ENCODE measurements around the gene OR4E2. TPM values are rescaled to one million over a fixed set of nuclear protein-coding genes. Genes with fewer than 3 reads are reported as not detected.

Gene OR4E2
- total RNA-seq, 1 experiment from 2014 or later, result not detected

GRCh38 chr14:21643407-21643806 lies 10.2 kb upstream of the OR4E2 start:
- Histone ChIP-seq H3K27me3 (ENCODE audit: insufficient read depth, low read length) (no peaks in the 10 kb centered on the region), H2BK5ac (ENCODE audit: insufficient read length, low read length) (no peak overlapping the region), H2AK5ac (ENCODE audit: insufficient read length, low read length) (no peak overlapping the region), H2BK120ac (ENCODE audit: low read depth, low read length, poor library complexity, severe bottlenecking) (no peak overlapping the region), H3K27ac (ENCODE audit: insufficient read length, low read depth, low read length) (no peak overlapping the region), H3T11ph (ENCODE audit: low read length) (no peak overlapping the region), H3K14ac (ENCODE audit: insufficient read depth, low read length) (no peak overlapping the region), H3K56ac (ENCODE audit: insufficient read length, low read depth, low read length) (no peak overlapping the region), H3K4me2 (ENCODE audit: insufficient read depth, insufficient read length, low read length) (no peak overlapping the region), H3K4me1 (ENCODE audit: insufficient read depth, low read length) (peaks cover 5% of the 10 kb centered on the region; the same call in 1 of the 2 replicates), H2BK15ac (ENCODE audit: low read depth, low read length) (no peak overlapping the region), H3K9me3 (ENCODE audit: control insufficient read depth, low read depth, low read length) (no peaks in the 10 kb centered on the region), H4K5ac (ENCODE audit: insufficient read length, low read depth, low read length) (no peak overlapping the region), H3K18ac (ENCODE audit: insufficient read length, low read depth, low read length) (no peak overlapping the region), H3K23me2 (ENCODE audit: insufficient read length, low read depth, low read length, poor library complexity, severe bottlenecking) (no peaks in the 10 kb centered on the region), H2AFZ (ENCODE audit: low read length) (no peak overlapping the region), H2BK12ac (ENCODE audit: insufficient read length, low read depth, low read length) (no peak overlapping the region), H3K79me1 (ENCODE audit: insufficient read depth, low read depth, low read length, poor library complexity, severe bottlenecking) (no peaks in the 10 kb centered on the region), H3K79me2 (ENCODE audit: insufficient read depth, low read length) (no peaks in the 10 kb centered on the region), H4K91ac (ENCODE audit: insufficient read length, low read depth, low read length) (no peak overlapping the region), H3K9ac (ENCODE audit: extremely low read depth, insufficient read length, low read length) (no peak overlapping the region), H3K23ac (ENCODE audit: insufficient read length, low read depth, low read length) (no peak overlapping the region), H4K8ac (replicated peaks; ENCODE audit: insufficient read length, low read depth, low read length) (no peak overlapping the region), H2BK20ac (ENCODE audit: low read depth, low read length, poor library complexity, severe bottlenecking) (no peak overlapping the region), H3K4ac (ENCODE audit: low read depth, low read length) (no peak overlapping the region), H4K20me1 (ENCODE audit: control insufficient read depth, insufficient read depth, insufficient read length) (no peaks in the 10 kb centered on the region)
- DNase-seq, result no peak
- Mint-ChIP-seq H3K4me3 (no peak overlapping the region), H3K27ac (0 out of 7 replicates have a peak overlapping the region, but pooled peaks of 1 of the 3 experiments have one; percentile 27), H3K27me3 (ENCODE audit: low read depth) (no peaks in the 10 kb centered on the region), H3K36me3 (ENCODE audit: insufficient read depth in 1 of 3, low read depth in 3 of 3) (no peaks in the 10 kb centered on the region), H3K9me3 (no peaks in the 10 kb centered on the region), H3K4me1 (peaks cover 12 to 18% of the 10 kb centered on the region in 2 experiments)
- no CpG with 5 or more reads among the region's 5 CpGs for WGBS (ENCODE audit: extremely low coverage, insufficient read length, low lambda C conversion rate)
- no peak for TF ChIP-seq CTCF (conservative IDR thresholded peaks at IDR 0.05)
